HG03095 (cell line): ENCODE data around the gene CRHR2.

Experiments used
- ATAC-seq: cut with Tn5 transposase; IDR thresholded peaks from one replicate; pipeline ENCODE4 v1.9.1; 2021; ENCODE audit warnings: moderate library complexity; ENCODE audit not compliant: unreplicated experiment

CRHR2 gene

GRCh38 chr7:30707391-30708357 is 25.4 kb upstream of the CRHR2 start:
- no peak for ATAC-seq

GRCh38 chr7:30706908-30707307 is 24.7 kb upstream of the CRHR2 start:
- ATAC-seq = no peak

GRCh38 chr7:30706316-30706715 is 24.1 kb upstream of the CRHR2 start:
- no peak for ATAC-seq

- no peak for ATAC-seq
Observed at GRCh38 chr7:30705596-30705995, 23.3 kb upstream of the CRHR2 start.

- no peak for ATAC-seq
Observed at GRCh38 chr7:30705008-30705407, 22.8 kb upstream of the CRHR2 start.

- no peak for ATAC-seq
Observed at GRCh38 chr7:30703756-30704155, 21.5 kb upstream of the CRHR2 start.

GRCh38 chr7:30702200-30702599 is 19.9 kb upstream of the CRHR2 start:
- no peak for ATAC-seq

GRCh38 chr7:30700941-30701340 is 18.7 kb upstream of the CRHR2 start:
- ATAC-seq = no peak

- ATAC-seq = no peak
Observed at GRCh38 chr7:30699706-30700495, 17.6 kb upstream of the CRHR2 start.

GRCh38 chr7:30698481-30698880 is 16.2 kb upstream of the CRHR2 start:
- ATAC-seq = no peak

GRCh38 chr7:30697719-30698460 is 15.6 kb upstream of the CRHR2 start:
- ATAC-seq = no peak

GRCh38 chr7:30694774-30695721 is 12.8 kb upstream of the CRHR2 start:
- no peak for ATAC-seq

GRCh38 chr7:30694218-30694745 is 12.0 kb upstream of the CRHR2 start:
- no peak for ATAC-seq

GRCh38 chr7:30692882-30693281 is 10.6 kb upstream of the CRHR2 start:
- ATAC-seq = no peak

GRCh38 chr7:30692438-30692837 is 10.2 kb upstream of the CRHR2 start:
- no peak for ATAC-seq

GRCh38 chr7:30690011-30690410 is 7.8 kb upstream of the CRHR2 start:
- no peak for ATAC-seq

- no peak for ATAC-seq
Observed at GRCh38 chr7:30688718-30689221, 6.5 kb upstream of the CRHR2 start.

GRCh38 chr7:30687604-30688003 is 5.3 kb upstream of the CRHR2 start:
- ATAC-seq = no peak

GRCh38 chr7:30684351-30684750 is 2.1 kb upstream of the CRHR2 start:
- ATAC-seq = no peak

- no peak for ATAC-seq
Observed at GRCh38 chr7:30683816-30684215, 1.6 kb upstream of the CRHR2 start.
